Type B pancreatic cell (in vitro differentiated cells): Measurements from ENCODE around the gene PSG2. TPM values are rescaled to one million over a fixed set of nuclear protein-coding genes. Genes with fewer than 3 reads are reported as not detected.
"Not testable (repeated sequence)": the region's sequence is repeated elsewhere in the genome, so short reads cannot be mapped to it uniquely, and the experiment has no call there.

Source experiments
- DNase-seq: peaks from one replicate; pipeline ENCODE4 v3.0.0; 2021; ENCODE audit warnings: mixed read lengths; ENCODE audit not compliant: unreplicated experiment; ENCODE audit errors: extremely low spot score
- H3K27ac Mint-ChIP-seq: 2 replicates; pipeline ENCODE4 v1.8.0; 2021; ENCODE audit warnings: mild to moderate bottlenecking, mixed read lengths
- H3K27me3 Mint-ChIP-seq: 2 replicates; pipeline ENCODE4 v1.8.0; 2021; ENCODE audit warnings: mixed read lengths
- H3K36me3 Mint-ChIP-seq: 2 replicates; pipeline ENCODE4 v1.8.0; 2021; ENCODE audit warnings: mixed read lengths
- H3K4me1 Mint-ChIP-seq: one replicate; pipeline ENCODE4 v1.8.0; 2021; ENCODE audit warnings: mixed read lengths; ENCODE audit not compliant: unreplicated experiment
- H3K4me3 Mint-ChIP-seq: 2 replicates; pipeline ENCODE4 v1.8.0; 2021; ENCODE audit warnings: mild to moderate bottlenecking, mixed read lengths
- H3K9me3 Mint-ChIP-seq: 2 replicates; pipeline ENCODE4 v1.8.0; 2021; ENCODE audit warnings: mixed read lengths
- CTCF ChIP-seq: fragments of 200-600 bp; sonication (generic); conservative IDR thresholded peaks from 2 replicates; pipeline ENCODE4 v1.5.0; 2021; ENCODE audit warnings: antibody characterized with exemption, mild to moderate bottlenecking
- total RNA-seq: library from RNA; stranded (reverse); gene quantifications from 2 replicates; pipeline ENCODE4 v1.2.1, GENCODE V29; 2021; ENCODE audit warnings: low replicate concordance

The PSG2 gene
- total RNA-seq, 1 donor from 2014 or later = not detected

GRCh38 chr19:43107401-43107800, 24.9 kb upstream of the PSG2 start:
- not testable (repeated sequence) for H3K27ac Mint-ChIP-seq, H3K4me3 Mint-ChIP-seq, H3K9me3 Mint-ChIP-seq, H3K27me3 Mint-ChIP-seq, H3K36me3 Mint-ChIP-seq, H3K4me1 Mint-ChIP-seq, DNase-seq

- H3K4me3 Mint-ChIP-seq = no peak overlapping the region
- DNase-seq = no peak
These were observed 23.0 kb upstream of the PSG2 start for GRCh38 chr19:43105496-43105895.

GRCh38 chr19:43104215-43104850, 21.8 kb upstream of the PSG2 start:
- not testable (repeated sequence) for H3K4me3 Mint-ChIP-seq, H3K27ac Mint-ChIP-seq, H3K9me3 Mint-ChIP-seq, DNase-seq, H3K27me3 Mint-ChIP-seq, H3K36me3 Mint-ChIP-seq, H3K4me1 Mint-ChIP-seq

More at GRCh38 chr19:43105496-43105895, 23.0 kb upstream of the PSG2 start:
- H3K36me3 Mint-ChIP-seq = no peaks in the 10 kb centered on the region
- no peak overlapping the region for H3K27ac Mint-ChIP-seq
- H3K9me3 Mint-ChIP-seq = peaks cover 9% of the 10 kb centered on the region
- H3K27me3 Mint-ChIP-seq = no peaks in the 10 kb centered on the region
- no peak for TF ChIP-seq CTCF
- no peaks in the 10 kb centered on the region for H3K4me1 Mint-ChIP-seq

GRCh38 chr19:43101950-43102349, 19.4 kb upstream of the PSG2 start:
- Mint-ChIP-seq H3K36me3 (no peaks in the 10 kb centered on the region), H3K27ac (no peak overlapping the region), H3K4me3 (no peak overlapping the region), H3K9me3 (peaks cover 9% of the 10 kb centered on the region), H3K27me3 (no peaks in the 10 kb centered on the region), H3K4me1 (no peaks in the 10 kb centered on the region)
- DNase-seq = no peak
- TF ChIP-seq CTCF = no peak

- not testable (repeated sequence) for H3K4me3 Mint-ChIP-seq, H3K9me3 Mint-ChIP-seq, H3K27ac Mint-ChIP-seq, H3K36me3 Mint-ChIP-seq, DNase-seq, H3K27me3 Mint-ChIP-seq, H3K4me1 Mint-ChIP-seq
These were observed 15.9 kb upstream of the PSG2 start for GRCh38 chr19:43098416-43098815.

GRCh38 chr19:43087702-43088340, 5.3 kb upstream of the PSG2 start:
- H3K27ac Mint-ChIP-seq, H3K9me3 Mint-ChIP-seq, DNase-seq, H3K4me1 Mint-ChIP-seq, H3K27me3 Mint-ChIP-seq, H3K36me3 Mint-ChIP-seq, H3K4me3 Mint-ChIP-seq: not testable (repeated sequence)
- TF ChIP-seq CTCF = peak; percentile 44

- not testable (repeated sequence) for H3K4me1 Mint-ChIP-seq, H3K36me3 Mint-ChIP-seq, H3K27ac Mint-ChIP-seq, H3K27me3 Mint-ChIP-seq, H3K4me3 Mint-ChIP-seq, H3K9me3 Mint-ChIP-seq, DNase-seq
These were observed 3.5 kb upstream of the PSG2 start for GRCh38 chr19:43085796-43086530.
